Stomach smooth muscle (tissue), 2 donors: Measurements from ENCODE around the gene CMTM7.
"Not testable (repeated sequence)": the region's sequence is repeated elsewhere in the genome, so short reads cannot be mapped to it uniquely, and the experiment has no call there.

ENCODE experiments used
- H3K27ac ChIP-seq: one replicate; pipeline ENCODE4 v1.7.0; 2013; ENCODE audit warnings: mild to moderate bottlenecking, low read length, inconsistent platforms
- H3K27me3 ChIP-seq, 2 donors: one replicate each; pipeline ENCODE4 v1.7.0; 2013; ENCODE audit warnings: low read length in 2 of 2; ENCODE audit not compliant: insufficient read depth in 2 of 2, control insufficient read depth in 1 of 2
- H3K36me3 ChIP-seq, 2 donors: one replicate each; pipeline ENCODE4 v1.7.0; 2013; ENCODE audit warnings: low read length in 2 of 2; ENCODE audit not compliant: control insufficient read depth in 2 of 2, insufficient read depth in 2 of 2
- H3K4me1 ChIP-seq: one replicate; pipeline ENCODE4 v1.7.0; 2013; ENCODE audit warnings: low read length; ENCODE audit not compliant: control insufficient read depth, insufficient read depth
- H3K4me3 ChIP-seq, 2 donors: one replicate each; pipeline ENCODE4 v1.7.0; 2013; ENCODE audit warnings: low read length in 2 of 2
- H3K9ac ChIP-seq, 2 donors: one replicate each; pipeline ENCODE4 v1.7.0; 2013; ENCODE audit warnings: low read length in 2 of 2, mild to moderate bottlenecking in 1 of 2
- H3K9me3 ChIP-seq, 2 donors: one replicate each; pipeline ENCODE4 v1.7.0; 2013; ENCODE audit warnings: low read length in 2 of 2; ENCODE audit not compliant: control insufficient read depth in 2 of 2
- donor health status: healthy.
- donor health status: Pancreatic carcinoma.

Gene CMTM7

DNA sequence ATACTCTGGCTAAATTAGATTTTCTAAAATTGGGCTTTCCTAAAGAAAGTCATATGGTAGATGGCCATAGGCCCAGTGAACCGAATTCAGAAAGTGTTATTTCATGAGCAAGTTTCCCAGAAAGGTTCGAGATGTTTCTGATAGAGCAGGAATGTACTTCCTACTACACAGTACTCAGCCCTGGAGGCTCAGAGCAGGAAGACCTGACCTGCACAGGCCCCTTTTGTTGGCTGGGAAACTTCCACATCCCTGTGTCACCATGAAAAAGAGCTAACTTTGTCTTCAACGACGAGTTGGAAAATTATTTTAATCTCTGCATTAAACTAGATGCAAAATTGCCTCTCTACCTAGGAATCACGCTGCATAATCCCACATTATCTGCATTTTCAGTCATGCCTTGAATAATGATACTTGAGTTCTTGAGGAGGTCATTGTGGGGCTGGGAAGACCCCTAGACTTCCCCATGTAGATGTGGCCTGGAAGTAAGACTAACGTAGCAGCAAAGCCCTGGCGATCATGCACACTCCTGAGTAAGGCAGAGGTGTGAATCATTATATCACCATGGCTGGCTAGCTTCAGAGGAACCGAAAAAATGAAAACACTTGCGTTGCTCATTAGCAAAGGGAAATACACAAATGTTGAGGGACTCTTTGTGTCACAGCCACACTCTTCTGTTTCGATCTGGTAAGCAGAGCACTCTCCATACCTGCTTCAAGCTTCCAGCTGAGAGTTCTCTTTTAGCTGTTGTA, 47.1 kb downstream of the CMTM7 start:
- H3K4me1 ChIP-seq, result no peaks in the 10 kb centered on the region
- H3K9me3 ChIP-seq, result no peaks in the 10 kb centered on the region
- H3K4me3 ChIP-seq, result no peak overlapping the region
- H3K27me3 ChIP-seq, result no peaks in the 10 kb centered on the region
- H3K27ac ChIP-seq, result no peak overlapping the region
- H3K9ac ChIP-seq, result no peak overlapping the region
- no peaks in the 10 kb centered on the region for H3K36me3 ChIP-seq

GRCh38 chr3:32439421-32439820, 47.8 kb downstream of the CMTM7 start:
- H3K4me1 ChIP-seq, H3K4me3 ChIP-seq, H3K9me3 ChIP-seq, H3K27ac ChIP-seq, H3K27me3 ChIP-seq, H3K9ac ChIP-seq, H3K36me3 ChIP-seq: not testable (repeated sequence)

DNA sequence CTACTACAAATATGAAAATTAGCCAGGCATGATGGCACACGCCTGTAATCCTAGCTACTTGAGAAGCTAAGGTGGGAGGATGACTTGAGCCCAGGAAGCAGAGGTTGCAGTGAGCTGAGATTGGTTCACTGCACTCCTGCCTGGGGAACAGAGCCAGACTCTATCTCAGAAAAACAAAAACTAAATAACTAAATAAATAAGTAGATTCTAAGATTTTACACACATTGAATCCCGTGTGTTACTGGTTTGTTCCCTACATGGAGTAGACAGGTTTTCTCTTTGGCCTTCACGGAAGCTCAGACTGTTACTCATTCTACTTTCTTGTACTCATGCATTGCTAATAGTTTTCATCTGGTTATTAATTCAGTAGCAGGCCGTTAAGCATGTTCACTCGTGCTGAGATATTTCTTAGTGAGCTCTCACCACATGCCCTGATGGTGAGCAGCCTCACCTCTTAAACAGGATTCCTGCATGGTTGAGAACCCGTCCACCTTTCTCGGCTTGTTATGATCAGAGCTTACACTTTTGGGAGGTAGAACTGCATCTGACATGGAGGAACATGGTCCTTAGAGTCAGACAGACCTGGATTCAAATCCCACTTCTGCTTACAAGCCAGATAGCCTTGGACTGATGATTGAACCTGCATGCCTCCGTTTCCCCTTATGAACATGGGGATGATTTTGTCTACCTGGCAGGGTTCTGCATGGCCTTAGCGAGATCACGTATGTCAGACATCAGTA, 49.1 kb downstream of the CMTM7 start:
- Histone ChIP-seq H3K27me3 (no peaks in the 10 kb centered on the region), H3K4me1 (no peaks in the 10 kb centered on the region), H3K4me3 (no peak overlapping the region), H3K36me3 (no peaks in the 10 kb centered on the region), H3K9ac (no peak overlapping the region), H3K9me3 (no peaks in the 10 kb centered on the region), H3K27ac (no peak overlapping the region)

DNA sequence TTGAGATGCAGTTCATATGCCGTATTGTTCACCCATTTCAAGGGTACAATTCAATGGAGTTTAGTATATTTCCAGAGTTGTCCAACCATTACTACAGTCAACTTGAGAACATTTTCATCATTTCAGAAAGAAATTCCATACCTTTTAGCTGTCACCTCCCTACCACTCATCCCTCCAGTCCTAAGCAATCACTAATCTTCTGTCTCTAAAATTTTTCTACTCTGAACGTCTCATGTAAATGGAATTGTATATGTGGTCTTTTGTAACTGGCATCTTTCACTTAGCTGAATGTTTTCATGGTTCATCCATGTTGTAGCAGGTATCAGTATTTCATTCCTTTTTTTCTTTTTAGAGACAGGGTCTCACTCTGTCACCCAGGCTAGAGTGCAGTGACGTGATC, 51.1 kb downstream of the CMTM7 start:
- Histone ChIP-seq H3K4me3 (no peak overlapping the region), H3K4me1 (no peaks in the 10 kb centered on the region), H3K9ac (no peak overlapping the region), H3K27ac (no peak overlapping the region), H3K9me3 (no peaks in the 10 kb centered on the region), H3K36me3 (no peaks in the 10 kb centered on the region), H3K27me3 (no peaks in the 10 kb centered on the region)

GRCh38 chr3:32443478-32443877, 51.8 kb downstream of the CMTM7 start:
- H3K9me3 ChIP-seq, result no peaks in the 10 kb centered on the region
- H3K4me1 ChIP-seq, result no peaks in the 10 kb centered on the region
- H3K36me3 ChIP-seq, result no peaks in the 10 kb centered on the region
- no peak overlapping the region for H3K27ac ChIP-seq
- H3K27me3 ChIP-seq, result no peaks in the 10 kb centered on the region
- no peak overlapping the region for H3K9ac ChIP-seq
- no peak overlapping the region for H3K4me3 ChIP-seq

GRCh38 chr3:32447865-32448400, 56.3 kb downstream of the CMTM7 start:
- Histone ChIP-seq H3K4me3 (no peak overlapping the region), H3K27me3 (peaks cover 2 to 4% of the 10 kb centered on the region in 2 donors), H3K36me3 (no peaks in the 10 kb centered on the region), H3K27ac (no peak overlapping the region), H3K9ac (no peak overlapping the region), H3K4me1 (no peaks in the 10 kb centered on the region), H3K9me3 (no peaks in the 10 kb centered on the region)

DNA sequence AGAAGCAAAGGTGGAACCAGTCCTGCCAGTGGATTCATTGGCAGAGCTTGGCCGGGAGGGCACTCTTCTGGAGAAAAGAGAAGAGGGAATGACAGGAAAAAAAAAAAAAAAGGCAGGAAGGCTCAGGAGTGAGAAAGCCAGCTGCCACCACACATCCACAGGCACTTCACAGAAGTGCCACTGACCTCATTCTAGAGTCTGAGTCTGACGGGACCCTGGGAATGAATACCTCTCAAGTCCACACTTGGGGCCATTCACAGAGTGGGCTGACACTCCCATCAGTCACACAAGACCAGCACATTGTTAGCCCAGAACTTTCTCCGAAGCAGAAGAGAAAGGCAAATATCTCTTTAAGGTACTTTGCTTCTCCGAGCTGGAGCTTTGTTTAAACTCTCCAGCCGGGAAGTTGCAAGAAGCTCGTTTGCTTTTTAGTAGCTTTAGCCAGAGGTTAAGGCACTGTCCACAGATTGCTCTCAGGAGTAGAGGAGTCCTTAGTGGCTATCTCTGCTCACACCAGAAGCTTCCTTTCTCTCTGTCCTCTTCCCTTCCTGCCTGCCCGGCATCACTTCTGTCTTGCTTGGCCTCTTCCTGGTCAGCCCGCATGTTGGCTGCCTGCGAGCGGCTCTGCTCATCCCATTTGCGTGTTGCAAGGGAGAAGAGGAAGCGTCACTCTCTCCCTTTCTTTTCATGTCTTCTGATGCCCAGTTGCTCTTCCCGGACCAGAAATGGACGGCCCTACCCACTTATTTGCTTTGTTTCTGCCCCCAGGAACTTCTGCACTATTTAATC, 57.2 kb downstream of the CMTM7 start:
- Histone ChIP-seq H3K4me1 (no peaks in the 10 kb centered on the region), H3K4me3 (no peak overlapping the region), H3K9me3 (no peaks in the 10 kb centered on the region), H3K36me3 (no peaks in the 10 kb centered on the region), H3K9ac (no peak overlapping the region), H3K27ac (no peak overlapping the region), H3K27me3 (peaks cover 2 to 7% of the 10 kb centered on the region in 2 donors)

DNA sequence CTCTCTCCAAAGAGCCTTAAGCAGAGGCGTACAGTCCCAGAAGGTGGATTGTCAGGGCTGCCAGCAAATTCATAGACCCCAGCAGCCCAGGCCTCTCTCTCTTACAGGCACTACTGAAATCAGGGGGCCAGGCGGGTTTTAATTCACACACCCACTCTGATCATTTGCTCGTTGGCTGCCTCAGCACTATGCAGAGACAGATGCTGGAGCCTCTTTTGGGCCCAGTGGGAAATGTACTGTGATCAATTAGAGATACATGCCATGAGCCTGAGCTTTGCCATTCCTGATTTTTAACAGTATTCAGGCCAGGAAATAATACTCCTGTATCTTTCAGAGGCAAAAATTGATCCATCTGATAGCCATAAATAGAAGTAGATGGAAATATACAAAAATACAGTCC, 58.0 kb downstream of the CMTM7 start:
- Histone ChIP-seq H3K4me3 (no peak overlapping the region), H3K27me3 (peaks cover 2 to 7% of the 10 kb centered on the region in 2 donors), H3K36me3 (no peaks in the 10 kb centered on the region), H3K27ac (no peak overlapping the region), H3K9me3 (no peaks in the 10 kb centered on the region), H3K9ac (no peak overlapping the region), H3K4me1 (peaks cover 4% of the 10 kb centered on the region)

DNA sequence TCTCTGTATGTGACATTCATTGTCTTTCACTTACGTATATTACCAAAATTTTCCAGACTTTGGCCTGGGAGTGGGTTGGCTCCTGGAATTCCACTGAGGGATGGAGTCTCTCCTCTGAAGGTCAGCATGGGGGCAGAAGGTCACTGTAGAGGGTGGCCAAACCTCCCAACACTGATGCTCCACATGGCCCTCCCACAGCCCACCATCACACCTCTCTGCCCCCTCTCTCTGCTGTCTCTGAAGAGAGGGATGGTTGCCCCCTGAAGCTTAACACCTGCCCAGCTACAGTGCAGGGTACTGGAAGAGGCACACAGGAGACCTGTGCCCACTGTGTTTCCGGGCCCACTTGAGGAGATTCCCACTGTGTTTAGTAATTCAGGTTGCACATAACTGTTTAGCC, 58.8 kb downstream of the CMTM7 start:
- H3K36me3 ChIP-seq, result no peaks in the 10 kb centered on the region
- no peak overlapping the region for H3K4me3 ChIP-seq
- no peak overlapping the region for H3K27ac ChIP-seq
- H3K27me3 ChIP-seq, result peaks cover 2 to 7% of the 10 kb centered on the region in 2 donors
- peaks cover 11% of the 10 kb centered on the region for H3K4me1 ChIP-seq
- H3K9me3 ChIP-seq, result no peaks in the 10 kb centered on the region
- H3K9ac ChIP-seq, result no peak overlapping the region

DNA sequence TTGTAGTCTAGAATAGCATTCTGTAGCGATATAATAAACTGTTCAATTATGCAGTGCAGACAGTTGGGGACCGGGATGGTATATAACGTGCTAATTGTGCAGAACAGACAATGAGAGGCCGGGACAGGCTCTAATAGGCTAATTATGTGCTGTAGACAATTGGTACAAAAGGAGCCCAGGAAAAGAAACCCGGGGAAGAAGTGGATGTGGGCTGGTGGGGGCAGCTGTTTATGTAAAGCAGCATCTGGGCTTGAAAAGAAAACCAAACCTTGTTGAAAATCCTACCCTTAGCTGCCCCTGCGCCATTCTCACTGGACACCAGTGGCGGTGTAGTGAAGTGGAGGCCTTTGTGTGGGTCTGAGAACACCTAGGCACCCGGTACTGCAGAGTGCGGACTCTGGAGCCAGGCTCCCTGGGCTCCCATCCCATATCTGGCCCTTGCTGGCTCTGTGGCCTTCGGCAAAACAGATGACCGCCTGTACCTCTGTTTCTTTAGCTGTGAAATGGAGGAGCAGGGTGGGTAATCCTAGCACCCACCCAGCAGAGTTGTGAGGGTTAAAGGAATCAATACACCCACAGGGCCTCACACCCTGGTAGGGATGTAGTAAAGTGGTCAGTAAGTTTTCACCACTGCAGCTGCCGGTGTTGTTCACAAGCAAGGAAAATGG, 59.5 kb downstream of the CMTM7 start:
- peaks cover 4 to 10% of the 10 kb centered on the region in 2 donors for H3K27me3 ChIP-seq
- H3K4me3 ChIP-seq, result no peak overlapping the region
- peaks cover 11% of the 10 kb centered on the region for H3K4me1 ChIP-seq
- no peaks in the 10 kb centered on the region for H3K9me3 ChIP-seq
- no peaks in the 10 kb centered on the region for H3K36me3 ChIP-seq
- H3K27ac ChIP-seq, result no peak overlapping the region
- H3K9ac ChIP-seq, result no peak overlapping the region
